Thoracic aorta (tissue), 2 donors: Measurements from ENCODE around the gene DDI2. TPM values are rescaled to one million over a fixed set of nuclear protein-coding genes. Genes with fewer than 3 reads are reported as not detected.

Experiments
- ATAC-seq: fragments of 150-250 bp; one replicate; pipeline ENCODE4 v1.8.0; 2017; ENCODE audit warnings: low read depth; ENCODE audit not compliant: insufficient number of reproducible peaks, low FRiP score
- DNase-seq: peaks from one replicate; pipeline ENCODE4 v3.0.0-alpha.2; 2020; ENCODE audit warnings: low spot score
- H3K27ac ChIP-seq, 2 donors: fragments of 200-600 bp; sonication (generic); 1 replicate in 1 of 2; 2 replicates in 1 of 2; pipeline ENCODE4 v1.5.1; 2016; ENCODE audit warnings: mild to moderate bottlenecking in 2 of 2, moderate library complexity in 2 of 2
- H3K27me3 ChIP-seq: fragments of 200-600 bp; sonication (generic); replicated peaks from 2 replicates; pipeline ENCODE4 v1.6.0; 2016; ENCODE audit warnings: mild to moderate bottlenecking; ENCODE audit not compliant: insufficient read depth
- H3K36me3 ChIP-seq: fragments of 200-600 bp; sonication (generic); one replicate; pipeline ENCODE4 v1.5.1; 2016
- H3K4me1 ChIP-seq, 2 donors: fragments of 200-600 bp; sonication (generic); 1 replicate in 1 of 2; 2 replicates in 1 of 2; pipeline versions ENCODE4 v1.5.1 to v1.6.0; 2016; ENCODE audit warnings: low read depth in 2 of 2, mild to moderate bottlenecking in 1 of 2; ENCODE audit not compliant: control insufficient read depth in 1 of 2
- H3K4me3 ChIP-seq: fragments of 200-600 bp; sonication (generic); 2 replicates; pipeline ENCODE4 v1.5.1; 2016; ENCODE audit warnings: mild to moderate bottlenecking
- H3K9me3 ChIP-seq: fragments of 200-600 bp; sonication (generic); 2 replicates; pipeline ENCODE4 v1.5.1; 2016
- CTCF ChIP-seq: fragments of 200-600 bp; sonication (generic); IDR thresholded peaks from one replicate; pipeline ENCODE4 v1.5.1; 2019; ENCODE audit warnings: antibody characterized with exemption
- total RNA-seq, 2 donors: library from RNA; depleted of rRNA; stranded (reverse); fragments of >200 nt; gene quantifications; one replicate each; pipeline versions ENCODE4 v1.1.0 to v1.2.3, GENCODE V29; 2016

DDI2 gene
- total RNA-seq, 2 donors from 2014 or later: 19.6 to 37.5 TPM

- ATAC-seq: no peak
- Histone ChIP-seq H3K36me3 (no peaks in the 10 kb centered on the region), H3K4me1 (peaks cover 38 to 77% of the 10 kb centered on the region in 2 donors), H3K4me3 (no peak overlapping the region), H3K9me3 (no peaks in the 10 kb centered on the region), H3K27ac (peak overlapping the region; percentile 82 to 92), H3K27me3 (no peaks in the 10 kb centered on the region)
- no peak for TF ChIP-seq CTCF
- no peak for DNase-seq
Observed at GRCh38 chr1:15701784-15702183, 84.5 kb downstream of the DDI2 start.

- no peak for TF ChIP-seq CTCF
- DNase-seq (no peak), ATAC-seq (no peak)
- Histone ChIP-seq H3K9me3 (no peaks in the 10 kb centered on the region), H3K27me3 (no peaks in the 10 kb centered on the region), H3K4me3 (peak overlapping the region; percentile 39), H3K27ac (peak overlapping the region; percentile 82 to 92), H3K36me3 (no peaks in the 10 kb centered on the region), H3K4me1 (peaks cover 27 to 74% of the 10 kb centered on the region in 2 donors)
Observed at GRCh38 chr1:15702722-15703550, 85.7 kb downstream of the DDI2 start.

GRCh38 chr1:15703562-15703961 lies 86.3 kb downstream of the DDI2 start:
- Histone ChIP-seq H3K27me3 (no peaks in the 10 kb centered on the region), H3K4me1 (peaks cover 25 to 74% of the 10 kb centered on the region in 2 donors), H3K27ac (peak overlapping the region; percentile 82 to 92), H3K4me3 (peak overlapping the region; percentile 39), H3K9me3 (no peaks in the 10 kb centered on the region), H3K36me3 (no peaks in the 10 kb centered on the region)
- DNase-seq (peak; percentile 66), ATAC-seq (peak; percentile 96)
- TF ChIP-seq CTCF: no peak

GRCh38 chr1:15704526-15705183 lies 87.4 kb downstream of the DDI2 start:
- no peak for TF ChIP-seq CTCF
- Histone ChIP-seq H3K4me3 (no peak overlapping the region), H3K27ac (peak overlapping the region; percentile 82 to 92), H3K36me3 (no peaks in the 10 kb centered on the region), H3K4me1 (peaks cover 25 to 74% of the 10 kb centered on the region in 2 donors), H3K27me3 (no peaks in the 10 kb centered on the region), H3K9me3 (no peaks in the 10 kb centered on the region)
- no peak for ATAC-seq
- no peak for DNase-seq

- no peak for ATAC-seq
- DNase-seq: no peak
- peaks cover 21 to 70% of the 10 kb centered on the region in 2 donors for H3K4me1 ChIP-seq
Observed at GRCh38 chr1:15705184-15705566, 87.9 kb downstream of the DDI2 start.

More at GRCh38 chr1:15705184-15705566, 87.9 kb downstream of the DDI2 start:
- Histone ChIP-seq H3K4me3 (no peak overlapping the region), H3K36me3 (no peaks in the 10 kb centered on the region), H3K27me3 (no peaks in the 10 kb centered on the region), H3K27ac (peak overlapping the region; percentile 37 to 92), H3K9me3 (no peaks in the 10 kb centered on the region)
- no peak for TF ChIP-seq CTCF
